Hepatocyte (in vitro differentiated cells): ENCODE data around the gene MEGF11.

Experiments used
- CTCF ChIP-seq: fragments of 200-600 bp; sonication (generic); IDR thresholded peaks from 2 replicates; pipeline ENCODE4 v1.5.1; 2016; ENCODE audit warnings: antibody characterized with exemption, mild to moderate bottlenecking; ENCODE audit not compliant: poor library complexity
- EZH2 ChIP-seq: fragments of 200-600 bp; sonication (generic); IDR thresholded peaks from 2 replicates; pipeline ENCODE4 v1.6.1; 2016; ENCODE audit warnings: antibody characterized with exemption, mild to moderate bottlenecking, borderline replicate concordance

- TF ChIP-seq EZH2: no peak
- TF ChIP-seq CTCF: no peak
These were observed 81.1 kb downstream of the MEGF11 start for GRCh38 chr15:66172324-66172980.
